Nephron progenitor cell (in vitro differentiated cells): Measurements from ENCODE around the gene LMCD1.

Source experiments
- DNase-seq: peaks from one replicate; pipeline ENCODE4 v3.0.0; 2021
- H3K27ac Mint-ChIP-seq: 2 replicates; pipeline ENCODE4 v1.8.0; 2021; ENCODE audit warnings: mild to moderate bottlenecking, moderate library complexity, mixed read lengths
- H3K27me3 Mint-ChIP-seq: 2 replicates; pipeline ENCODE4 v1.8.0; 2021; ENCODE audit warnings: mild to moderate bottlenecking, low read depth, mixed read lengths; ENCODE audit not compliant: poor library complexity
- H3K36me3 Mint-ChIP-seq: 2 replicates; pipeline ENCODE4 v1.8.0; 2021; ENCODE audit warnings: low read depth, mixed read lengths
- H3K4me1 Mint-ChIP-seq: 2 replicates; pipeline ENCODE4 v1.8.0; 2021; ENCODE audit warnings: mixed read lengths
- H3K4me3 Mint-ChIP-seq: 2 replicates; pipeline ENCODE4 v1.8.0; 2021; ENCODE audit warnings: mild to moderate bottlenecking, moderate library complexity, mixed read lengths
- H3K9me3 Mint-ChIP-seq: 2 replicates; pipeline ENCODE4 v1.8.0; 2021; ENCODE audit warnings: mild to moderate bottlenecking, moderate library complexity, mixed read lengths
- CTCF ChIP-seq: fragments of 200-600 bp; sonication (generic); IDR thresholded peaks from 2 replicates; pipeline ENCODE4 v1.5.0; 2021; ENCODE audit warnings: antibody characterized with exemption

LMCD1 gene

GRCh38 chr3:8503461-8503860 lies 1.8 kb downstream of the LMCD1 start:
- peaks cover 69% of the 10 kb centered on the region for H3K4me1 Mint-ChIP-seq
- H3K4me3 Mint-ChIP-seq: peak overlapping the region; percentile 25
- no peaks in the 10 kb centered on the region for H3K9me3 Mint-ChIP-seq
- no peak for DNase-seq
- TF ChIP-seq CTCF: no peak
- no peak overlapping the region for H3K27ac Mint-ChIP-seq
- peaks cover 3% of the 10 kb centered on the region for H3K27me3 Mint-ChIP-seq
- H3K36me3 Mint-ChIP-seq: no peaks in the 10 kb centered on the region

GRCh38 chr3:8503871-8504610 lies 2.4 kb downstream of the LMCD1 start:
- TF ChIP-seq CTCF: no peak
- H3K4me3 Mint-ChIP-seq: peak overlapping the region; percentile 25
- no peak for DNase-seq
- peak overlapping the region; percentile 59 for H3K27ac Mint-ChIP-seq
- no peaks in the 10 kb centered on the region for H3K9me3 Mint-ChIP-seq
- peaks cover 64% of the 10 kb centered on the region for H3K4me1 Mint-ChIP-seq
- H3K36me3 Mint-ChIP-seq: no peaks in the 10 kb centered on the region
- H3K27me3 Mint-ChIP-seq: peaks cover 5% of the 10 kb centered on the region

- Mint-ChIP-seq H3K27ac (peak overlapping the region; percentile 59), H3K36me3 (no peaks in the 10 kb centered on the region), H3K4me1 (peaks cover 60% of the 10 kb centered on the region), H3K27me3 (peaks cover 6% of the 10 kb centered on the region), H3K9me3 (no peaks in the 10 kb centered on the region), H3K4me3 (no peak overlapping the region)
- DNase-seq: no peak
- no peak for TF ChIP-seq CTCF
These were observed 3.0 kb downstream of the LMCD1 start for GRCh38 chr3:8504611-8504973.

GRCh38 chr3:8505621-8506020 lies 4.0 kb downstream of the LMCD1 start:
- no peak for TF ChIP-seq CTCF
- H3K27me3 Mint-ChIP-seq: peaks cover 6% of the 10 kb centered on the region
- H3K4me3 Mint-ChIP-seq: peak overlapping the region; percentile 17
- no peaks in the 10 kb centered on the region for H3K9me3 Mint-ChIP-seq
- H3K4me1 Mint-ChIP-seq: peaks cover 53% of the 10 kb centered on the region
- DNase-seq: no peak
- H3K36me3 Mint-ChIP-seq: no peaks in the 10 kb centered on the region
- peak overlapping the region; percentile 57 for H3K27ac Mint-ChIP-seq

GRCh38 chr3:8506571-8507061 lies 5.0 kb downstream of the LMCD1 start:
- peaks cover 43% of the 10 kb centered on the region for H3K4me1 Mint-ChIP-seq
- H3K4me3 Mint-ChIP-seq: no peak overlapping the region
- DNase-seq: no peak
- H3K9me3 Mint-ChIP-seq: no peaks in the 10 kb centered on the region
- TF ChIP-seq CTCF: no peak
- H3K27me3 Mint-ChIP-seq: peaks cover 5% of the 10 kb centered on the region
- H3K36me3 Mint-ChIP-seq: no peaks in the 10 kb centered on the region
- no peak overlapping the region for H3K27ac Mint-ChIP-seq

- no peak for DNase-seq
- H3K4me3 Mint-ChIP-seq: no peak overlapping the region
- H3K27me3 Mint-ChIP-seq: peaks cover 5% of the 10 kb centered on the region
- no peak overlapping the region for H3K27ac Mint-ChIP-seq
- H3K9me3 Mint-ChIP-seq: no peaks in the 10 kb centered on the region
- no peaks in the 10 kb centered on the region for H3K36me3 Mint-ChIP-seq
- peaks cover 38% of the 10 kb centered on the region for H3K4me1 Mint-ChIP-seq
- TF ChIP-seq CTCF: no peak
These were observed 5.9 kb downstream of the LMCD1 start for GRCh38 chr3:8507496-8507895.
